ENCODE results near the gene PACSIN1. TPM values are rescaled to one million over a fixed set of nuclear protein-coding genes. Genes with fewer than 3 reads are reported as not detected.
"Not testable (repeated sequence)": the region's sequence is repeated elsewhere in the genome, so short reads cannot be mapped to it uniquely, and the experiment has no call there.

PACSIN1 gene
- total RNA-seq, 1 donor from 2014 or later = 11.3 TPM

- no peak for ATAC-seq (ENCODE audit: poor library complexity)
- DNase-seq = no peak
- intact Hi-C loops (cut with DNase I) = no loop called here
These were observed 10.6 kb downstream of the PACSIN1 start for GRCh38 chr6:34476447-34476846.

GRCh38 chr6:34476921-34477320 is 11.0 kb downstream of the PACSIN1 start:
- no peak for DNase-seq

GRCh38 chr6:34478796-34479195 is 12.9 kb downstream of the PACSIN1 start:
- intact Hi-C loops (cut with DNase I) = no loop called here
- DNase-seq (no peak), ATAC-seq (ENCODE audit: poor library complexity) (no peak)

More at GRCh38 chr6:34476921-34477320, 11.0 kb downstream of the PACSIN1 start:
- intact Hi-C loops (cut with DNase I) = no loop called here
- ATAC-seq (ENCODE audit: poor library complexity) = no peak

GRCh38 chr6:34483781-34484180 is 17.9 kb downstream of the PACSIN1 start:
- intact Hi-C loops (cut with DNase I); DNase-seq; ATAC-seq (ENCODE audit: poor library complexity): not testable (repeated sequence)

GRCh38 chr6:34484391-34484790 is 18.5 kb downstream of the PACSIN1 start:
- DNase-seq (no peak), ATAC-seq (ENCODE audit: poor library complexity) (no peak)
- intact Hi-C loops (cut with DNase I) = no loop called here

GRCh38 chr6:34484899-34485298 is 19.0 kb downstream of the PACSIN1 start:
- DNase-seq (no peak), ATAC-seq (ENCODE audit: poor library complexity) (no peak)
- intact Hi-C loops (cut with DNase I) = no loop called here

GRCh38 chr6:34485321-34486060 is 19.6 kb downstream of the PACSIN1 start:
- DNase-seq (no peak), ATAC-seq (ENCODE audit: poor library complexity) (no peak)
- intact Hi-C loops (cut with DNase I) = no loop called here

GRCh38 chr6:34486106-34486740 is 20.3 kb downstream of the PACSIN1 start:
- ATAC-seq (ENCODE audit: poor library complexity) (no peak), DNase-seq (no peak)
- intact Hi-C loops (cut with DNase I) = no loop called here

- ATAC-seq (ENCODE audit: poor library complexity); DNase-seq; intact Hi-C loops (cut with DNase I): not testable (repeated sequence)
These were observed 21.0 kb downstream of the PACSIN1 start for GRCh38 chr6:34486886-34487285.

- no peak for DNase-seq
- intact Hi-C loops (cut with DNase I) = no loop called here
These were observed 21.7 kb downstream of the PACSIN1 start for GRCh38 chr6:34487536-34487935.

GRCh38 chr6:34489207-34489805 is 23.4 kb downstream of the PACSIN1 start:
- DNase-seq = no peak
- ATAC-seq (ENCODE audit: poor library complexity) = no peak

More at GRCh38 chr6:34487536-34487935, 21.7 kb downstream of the PACSIN1 start:
- ATAC-seq (ENCODE audit: poor library complexity) = no peak

GRCh38 chr6:34490390-34491090 is 24.7 kb downstream of the PACSIN1 start:
- intact Hi-C loops (cut with DNase I) = no loop called here
- DNase-seq (no peak), ATAC-seq (ENCODE audit: poor library complexity) (no peak)

More at GRCh38 chr6:34489207-34489805, 23.4 kb downstream of the PACSIN1 start:
- intact Hi-C loops (cut with DNase I) = no loop called here

- DNase-seq = no peak
- intact Hi-C loops (cut with DNase I) = no loop called here
- ATAC-seq (ENCODE audit: poor library complexity) = no peak
These were observed 25.2 kb downstream of the PACSIN1 start for GRCh38 chr6:34491091-34491430.

- ATAC-seq (ENCODE audit: poor library complexity) (no peak), DNase-seq (no peak)
- intact Hi-C loops (cut with DNase I) = no loop called here
These were observed 27.5 kb downstream of the PACSIN1 start for GRCh38 chr6:34493344-34493743.

GRCh38 chr6:34494973-34495372 is 29.1 kb downstream of the PACSIN1 start:
- intact Hi-C loops (cut with DNase I) = no loop called here

GRCh38 chr6:34496103-34496685 is 30.3 kb downstream of the PACSIN1 start:
- intact Hi-C loops (cut with DNase I) = no loop called here
- ATAC-seq (ENCODE audit: poor library complexity) (no peak), DNase-seq (no peak)

More at GRCh38 chr6:34494973-34495372, 29.1 kb downstream of the PACSIN1 start:
- ATAC-seq (ENCODE audit: poor library complexity) = no peak
- DNase-seq = no peak

GRCh38 chr6:34497411-34497810 is 31.5 kb downstream of the PACSIN1 start:
- intact Hi-C loops (cut with DNase I) = no loop called here
- ATAC-seq (ENCODE audit: poor library complexity) = no peak
- DNase-seq = no peak

GRCh38 chr6:34506718-34507117 is 40.8 kb downstream of the PACSIN1 start:
- intact Hi-C loops (cut with DNase I) = no loop called here
- ATAC-seq (ENCODE audit: poor library complexity) (no peak), DNase-seq (no peak)

- ATAC-seq (ENCODE audit: poor library complexity) = no peak
- intact Hi-C loops (cut with DNase I) = no loop called here
- DNase-seq = no peak
These were observed 42.5 kb downstream of the PACSIN1 start for GRCh38 chr6:34508425-34508824.
